ENCODE measurements around the gene NUMA1.

DNA sequence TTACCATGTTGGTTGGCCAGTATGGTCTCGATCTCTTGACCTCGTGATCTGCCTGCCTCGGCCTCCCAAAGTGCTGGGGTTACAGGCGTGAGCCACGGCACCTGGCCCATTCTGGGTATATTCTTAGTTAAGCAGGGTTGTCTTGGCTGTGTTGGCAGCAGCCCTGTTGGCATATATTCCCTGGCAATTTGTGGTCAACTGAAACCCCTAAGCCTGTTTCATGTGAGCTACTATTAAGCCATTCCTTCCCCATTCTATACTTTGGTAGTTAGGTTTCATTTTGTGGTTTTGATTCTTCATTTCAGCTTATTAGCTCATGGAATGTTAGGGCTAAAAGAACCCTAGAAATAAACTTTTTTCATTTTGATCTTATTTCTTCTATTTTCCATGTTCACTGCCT lies 103.8 kb downstream of the NUMA1 start:
- TF ChIP-seq EZH2 (IDR thresholded peaks at IDR 0.05): no peak
- TF ChIP-seq, protein P1, sequence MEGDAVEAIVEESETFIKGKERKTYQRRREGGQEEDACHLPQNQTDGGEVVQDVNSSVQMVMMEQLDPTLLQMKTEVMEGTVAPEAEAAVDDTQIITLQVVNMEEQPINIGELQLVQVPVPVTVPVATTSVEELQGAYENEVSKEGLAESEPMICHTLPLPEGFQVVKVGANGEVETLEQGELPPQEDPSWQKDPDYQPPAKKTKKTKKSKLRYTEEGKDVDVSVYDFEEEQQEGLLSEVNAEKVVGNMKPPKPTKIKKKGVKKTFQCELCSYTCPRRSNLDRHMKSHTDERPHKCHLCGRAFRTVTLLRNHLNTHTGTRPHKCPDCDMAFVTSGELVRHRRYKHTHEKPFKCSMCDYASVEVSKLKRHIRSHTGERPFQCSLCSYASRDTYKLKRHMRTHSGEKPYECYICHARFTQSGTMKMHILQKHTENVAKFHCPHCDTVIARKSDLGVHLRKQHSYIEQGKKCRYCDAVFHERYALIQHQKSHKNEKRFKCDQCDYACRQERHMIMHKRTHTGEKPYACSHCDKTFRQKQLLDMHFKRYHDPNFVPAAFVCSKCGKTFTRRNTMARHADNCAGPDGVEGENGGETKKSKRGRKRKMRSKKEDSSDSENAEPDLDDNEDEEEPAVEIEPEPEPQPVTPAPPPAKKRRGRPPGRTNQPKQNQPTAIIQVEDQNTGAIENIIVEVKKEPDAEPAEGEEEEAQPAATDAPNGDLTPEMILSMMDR (IDR thresholded peaks at IDR 0.05): no peak

Measured in neural progenitor cell (in vitro differentiated cells).